ENCODE data around the gene SERPINA4.

- TF ChIP-seq POLR2AphosphoS5 (IDR thresholded peaks at IDR 0.05) = no peak
- TF ChIP-seq EP300 (IDR thresholded peaks at IDR 0.05) = no peak
- TF ChIP-seq CTCF (IDR thresholded peaks at IDR 0.05) = no peak
- no peak for TF ChIP-seq POLR2A (IDR thresholded peaks at IDR 0.05; ENCODE audit: low read depth)
Observed at GRCh38 chr14:94521375-94522114, 39.7 kb upstream of the SERPINA4 start.

Measured in esophagus muscularis mucosa (tissue), 4 donors.